Measurements from ENCODE around the gene RPS6KC1.
"Not testable (repeated sequence)": the region's sequence is repeated elsewhere in the genome, so short reads cannot be mapped to it uniquely, and the experiment has no call there.

The RPS6KC1 gene

GRCh38 chr1:213055767-213056166 is 4.7 kb downstream of the RPS6KC1 start:
- no peak for DNase-seq (ENCODE audit: low spot score)

GRCh38 chr1:213057264-213058059 is 6.4 kb downstream of the RPS6KC1 start:
- no peak for DNase-seq (ENCODE audit: low spot score)

- DNase-seq (ENCODE audit: low spot score): no peak
These were observed 9.8 kb downstream of the RPS6KC1 start for GRCh38 chr1:213060836-213061235.

- no peak for DNase-seq (ENCODE audit: low spot score)
These were observed 10.2 kb downstream of the RPS6KC1 start for GRCh38 chr1:213061263-213061662.

- no peak for DNase-seq (ENCODE audit: low spot score)
These were observed 14.8 kb downstream of the RPS6KC1 start for GRCh38 chr1:213065800-213066199.

- DNase-seq (ENCODE audit: low spot score): no peak
These were observed 15.3 kb downstream of the RPS6KC1 start for GRCh38 chr1:213066363-213066762.

- no peak for DNase-seq (ENCODE audit: low spot score)
These were observed 16.3 kb downstream of the RPS6KC1 start for GRCh38 chr1:213067352-213067751.

GRCh38 chr1:213070406-213070805 is 19.4 kb downstream of the RPS6KC1 start:
- peak; percentile 69 for DNase-seq (ENCODE audit: low spot score)

- DNase-seq (ENCODE audit: low spot score): no peak
These were observed 24.7 kb downstream of the RPS6KC1 start for GRCh38 chr1:213075725-213076124.

- DNase-seq (ENCODE audit: low spot score): no peak
These were observed 31.5 kb downstream of the RPS6KC1 start for GRCh38 chr1:213082420-213083111.

GRCh38 chr1:213083112-213083445 is 32.0 kb downstream of the RPS6KC1 start:
- DNase-seq (ENCODE audit: low spot score): no peak

GRCh38 chr1:213087911-213088310 is 36.9 kb downstream of the RPS6KC1 start:
- no peak for DNase-seq (ENCODE audit: low spot score)

GRCh38 chr1:213089924-213090677 is 39.1 kb downstream of the RPS6KC1 start:
- DNase-seq (ENCODE audit: low spot score): no peak

- DNase-seq (ENCODE audit: low spot score): no peak
These were observed 43.4 kb downstream of the RPS6KC1 start for GRCh38 chr1:213094446-213094845.

- no peak for DNase-seq (ENCODE audit: low spot score)
These were observed 44.4 kb downstream of the RPS6KC1 start for GRCh38 chr1:213095467-213095866.

GRCh38 chr1:213099682-213100399 is 48.8 kb downstream of the RPS6KC1 start:
- DNase-seq (ENCODE audit: low spot score): no peak

- DNase-seq (ENCODE audit: low spot score): not testable (repeated sequence)
These were observed 49.5 kb downstream of the RPS6KC1 start for GRCh38 chr1:213100565-213100964.

GRCh38 chr1:213103377-213104306 is 52.6 kb downstream of the RPS6KC1 start:
- DNase-seq (ENCODE audit: low spot score): no peak

GRCh38 chr1:213104604-213105003 is 53.6 kb downstream of the RPS6KC1 start:
- no peak for DNase-seq (ENCODE audit: low spot score)

GRCh38 chr1:213106298-213106697 is 55.3 kb downstream of the RPS6KC1 start:
- no peak for DNase-seq (ENCODE audit: low spot score)

- DNase-seq (ENCODE audit: low spot score): no peak
These were observed 56.6 kb downstream of the RPS6KC1 start for GRCh38 chr1:213107613-213108012.
